Ascending aorta (tissue), 2 donors: ENCODE data around the gene DCHS1. TPM values are rescaled to one million over a fixed set of nuclear protein-coding genes. Genes with fewer than 3 reads are reported as not detected.

Experiments
- DNase-seq, 2 donors: peaks; one replicate each; pipeline ENCODE4 v3.0.0-alpha.2; 2019; ENCODE audit warnings: low spot score in 2 of 2
- H3K27ac ChIP-seq, 2 donors: fragments of 200-600 bp; sonication (generic); one replicate each; pipeline ENCODE4 v1.5.1; 2016 to 2017; ENCODE audit warnings: mild to moderate bottlenecking in 1 of 2
- H3K27me3 ChIP-seq: fragments of 200-600 bp; sonication (generic); one replicate; pipeline ENCODE4 v1.5.1; 2017
- H3K36me3 ChIP-seq, 2 donors: fragments of 200-600 bp; sonication (generic); one replicate each; pipeline ENCODE4 v1.5.1; 2016
- H3K4me1 ChIP-seq, 2 donors: fragments of 200-600 bp; sonication (generic); one replicate each; pipeline ENCODE4 v1.5.1; 2016 to 2017; ENCODE audit warnings: mild to moderate bottlenecking in 1 of 2
- H3K4me3 ChIP-seq, 2 donors: fragments of 200-600 bp; sonication (generic); one replicate each; pipeline ENCODE4 v1.5.1; 2016 to 2017; ENCODE audit warnings: mild to moderate bottlenecking in 1 of 2
- H3K9me3 ChIP-seq, 2 donors: fragments of 200-600 bp; sonication (generic); one replicate each; pipeline ENCODE4 v1.5.1; 2016
- intact Hi-C: fragments of 100-400 bp; cut with DNase I; formaldehyde crosslinking; loops from one replicate; pipeline ENCODE4 v1.15.1; 2023
- total RNA-seq: library from RNA; depleted of rRNA; stranded (reverse); fragments of >200 nt; gene quantifications from one replicate; pipeline ENCODE4 v1.1.0, GENCODE V29; 2016
- TF ChIP-seq, protein P1 (sequence below), 3 experiments: fragments of 200-600 bp in 2 of 3; fragments of 450-650 bp in 1 of 3; sonication (generic) in 2 of 3; IDR thresholded peaks; one replicate each; pipeline ENCODE4 v1.5.1; 2016 to 2019; ENCODE audit warnings: antibody characterized with exemption in 3 of 3, mild to moderate bottlenecking in 1 of 3, moderate library complexity in 1 of 3

Gene DCHS1
- total RNA-seq, 1 donor from 2014 or later: 58.0 TPM

DNA sequence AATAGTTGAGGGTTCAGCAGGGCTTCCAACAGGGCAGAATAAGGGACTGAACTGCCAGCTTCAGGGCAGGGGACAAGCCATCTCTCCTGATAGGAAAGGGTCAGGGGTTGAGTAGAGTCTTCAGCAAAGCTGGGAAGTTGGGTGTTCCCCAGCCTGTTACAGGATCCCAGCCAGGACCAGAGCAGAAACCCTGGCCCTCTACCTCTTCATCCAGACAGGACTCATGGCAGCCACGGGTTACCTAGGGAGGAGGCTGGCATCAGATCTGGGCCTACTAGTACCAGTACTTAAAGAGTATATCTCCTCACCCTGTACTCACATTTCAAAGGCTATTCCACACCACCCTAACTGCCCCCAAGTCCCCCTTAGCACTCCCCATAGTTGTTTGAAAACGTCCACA, 41.2 kb downstream of the DCHS1 start:
- Histone ChIP-seq H3K27me3 (no peaks in the 10 kb centered on the region), H3K4me1 (peaks cover 6 to 29% of the 10 kb centered on the region in 2 donors), H3K27ac (peak overlapping the region; percentile 23 to 97), H3K36me3 (peaks cover 30 to 37% of the 10 kb centered on the region in 2 donors), H3K9me3 (no peaks in the 10 kb centered on the region), H3K4me3 (no peak overlapping the region)
- peak in 1 of 2 donors; percentile 52 for DNase-seq
- intact Hi-C loops: loop anchor here (5.0 kb wide), 2 partner anchors 297 to 377 kb away; partner anchors contain the start of gene CNGA4
- TF ChIP-seq, protein P1, sequence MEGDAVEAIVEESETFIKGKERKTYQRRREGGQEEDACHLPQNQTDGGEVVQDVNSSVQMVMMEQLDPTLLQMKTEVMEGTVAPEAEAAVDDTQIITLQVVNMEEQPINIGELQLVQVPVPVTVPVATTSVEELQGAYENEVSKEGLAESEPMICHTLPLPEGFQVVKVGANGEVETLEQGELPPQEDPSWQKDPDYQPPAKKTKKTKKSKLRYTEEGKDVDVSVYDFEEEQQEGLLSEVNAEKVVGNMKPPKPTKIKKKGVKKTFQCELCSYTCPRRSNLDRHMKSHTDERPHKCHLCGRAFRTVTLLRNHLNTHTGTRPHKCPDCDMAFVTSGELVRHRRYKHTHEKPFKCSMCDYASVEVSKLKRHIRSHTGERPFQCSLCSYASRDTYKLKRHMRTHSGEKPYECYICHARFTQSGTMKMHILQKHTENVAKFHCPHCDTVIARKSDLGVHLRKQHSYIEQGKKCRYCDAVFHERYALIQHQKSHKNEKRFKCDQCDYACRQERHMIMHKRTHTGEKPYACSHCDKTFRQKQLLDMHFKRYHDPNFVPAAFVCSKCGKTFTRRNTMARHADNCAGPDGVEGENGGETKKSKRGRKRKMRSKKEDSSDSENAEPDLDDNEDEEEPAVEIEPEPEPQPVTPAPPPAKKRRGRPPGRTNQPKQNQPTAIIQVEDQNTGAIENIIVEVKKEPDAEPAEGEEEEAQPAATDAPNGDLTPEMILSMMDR (IDR thresholded peaks at IDR 0.05): no peak

DNA sequence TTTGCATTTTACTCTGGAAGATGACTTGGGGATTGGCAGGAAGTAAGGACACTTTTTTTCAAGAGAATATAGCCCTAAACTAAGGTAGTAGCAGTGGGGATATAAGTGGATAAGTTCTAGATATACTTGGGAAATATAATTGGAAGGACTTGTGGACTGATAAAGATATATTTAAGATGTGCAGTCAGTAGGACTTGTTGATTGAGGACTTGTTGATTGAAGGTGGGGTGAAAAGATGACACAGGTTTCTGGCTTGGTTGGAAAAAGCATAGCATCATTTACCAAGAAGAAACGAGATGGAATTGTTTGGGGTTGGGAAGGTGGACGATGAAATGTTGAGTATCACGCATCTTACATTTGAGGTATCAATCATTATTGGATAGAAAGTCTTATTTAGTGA, 42.1 kb downstream of the DCHS1 start:
- no peaks in the 10 kb centered on the region for H3K9me3 ChIP-seq
- DNase-seq: no peak
- TF ChIP-seq, protein P1 (IDR thresholded peaks at IDR 0.05): no peak
- no peaks in the 10 kb centered on the region for H3K27me3 ChIP-seq
- intact Hi-C loops: loop anchor here (2.0 to 5.0 kb wide), 3 partner anchors 41 to 376 kb away; partner anchors contain the start of genes CNGA4 and DCHS1
- H3K4me1 ChIP-seq: peaks cover 11 to 38% of the 10 kb centered on the region in 2 donors
- H3K36me3 ChIP-seq: peaks cover 39 to 46% of the 10 kb centered on the region in 2 donors
- peak overlapping the region; percentile 95 to 97 for H3K27ac ChIP-seq
- no peak overlapping the region for H3K4me3 ChIP-seq

DNA sequence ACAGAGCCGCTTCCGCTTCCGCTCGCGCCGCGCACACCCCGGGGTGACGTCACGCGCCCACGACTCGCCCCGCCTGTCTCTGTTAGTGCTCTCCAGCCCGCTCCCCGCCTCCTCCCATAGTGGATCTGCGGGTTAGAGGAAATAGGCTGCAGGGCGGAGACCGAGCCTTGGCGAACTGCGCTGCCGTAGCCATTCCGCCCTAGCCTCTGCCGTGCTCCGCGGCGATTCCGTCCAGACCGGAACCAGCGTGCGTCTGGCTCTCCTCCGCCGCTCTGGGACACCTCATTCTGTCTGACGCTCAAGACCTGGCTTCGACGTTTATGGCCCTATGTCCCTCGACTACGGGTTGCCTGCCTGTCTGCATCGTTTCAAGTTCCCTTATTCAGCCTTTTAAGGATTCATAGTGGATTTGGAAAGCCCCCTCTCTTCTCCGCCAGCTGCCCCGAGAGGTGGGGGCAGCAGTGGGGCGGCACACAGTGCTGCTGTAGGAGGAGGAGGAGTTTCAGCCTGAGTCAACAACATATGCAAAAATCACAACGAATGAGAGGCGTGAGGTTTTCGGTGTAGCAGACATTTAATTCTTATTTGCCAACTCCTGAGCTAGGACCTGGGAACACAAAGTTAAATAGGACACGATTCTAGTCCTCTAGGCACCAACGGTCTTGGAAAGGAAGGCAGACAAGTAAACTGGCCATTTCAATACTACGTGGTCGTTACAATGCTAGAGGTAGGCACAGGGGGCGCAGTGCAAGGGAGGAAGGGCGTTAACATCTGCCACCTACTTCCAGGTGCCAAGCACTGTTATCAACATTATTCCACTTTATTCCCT, 43.2 kb downstream of the DCHS1 start, which contains the start of gene TAF10:
Gene TAF10 (minus strand): TSS at position 4 of the 829 bp plus-strand sequence. CDS start 27 bp downstream, outside the sequence.
- H3K27ac ChIP-seq: peak within 1 kb of the TSS; percentile 95 to 97
- intact Hi-C loops: loop anchor here (2.0 to 5.0 kb wide), 3 partner anchors 42 to 375 kb away; partner anchors contain the start of genes CNGA4 and DCHS1
- TF ChIP-seq, protein P1 (IDR thresholded peaks at IDR 0.05): peak in 2 of 3 experiments; percentile 43 to 47
- peak; percentile 95 to 99 for DNase-seq
- peaks cover 18 to 37% of the 10 kb centered on the region in 2 donors for H3K4me1 ChIP-seq
- H3K4me3 ChIP-seq: peak within 1 kb of the TSS; percentile 76 to 95
- H3K9me3 ChIP-seq: no peaks in the 10 kb centered on the region
- no peaks in the 10 kb centered on the region for H3K27me3 ChIP-seq
- H3K36me3 ChIP-seq: peaks cover 45 to 56% of the 10 kb centered on the region in 2 donors

DNA sequence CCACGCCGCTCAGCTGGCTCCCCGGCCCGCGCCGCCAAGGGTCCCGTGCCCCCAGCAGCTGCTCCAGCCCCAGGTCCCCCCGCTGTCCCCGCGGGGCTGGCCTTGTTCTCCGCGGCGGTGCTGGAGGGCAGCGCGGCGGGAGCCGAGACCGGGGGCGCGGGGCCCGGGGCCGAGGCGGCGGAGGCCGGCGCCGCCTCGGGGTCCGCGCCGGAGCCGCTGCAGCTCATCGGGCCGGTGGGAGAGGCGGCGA, 43.7 kb downstream of the DCHS1 start:
- intact Hi-C loops: loop anchor here (2.0 to 5.0 kb wide), 3 partner anchors 43 to 375 kb away; partner anchors contain the start of genes CNGA4 and DCHS1
- Histone ChIP-seq H3K4me1 (peaks cover 19 to 38% of the 10 kb centered on the region in 2 donors), H3K9me3 (no peaks in the 10 kb centered on the region), H3K36me3 (peaks cover 45 to 56% of the 10 kb centered on the region in 2 donors), H3K27ac (peak overlapping the region; percentile 95 to 97), H3K27me3 (no peaks in the 10 kb centered on the region), H3K4me3 (peak overlapping the region; percentile 76 to 95)
- TF ChIP-seq, protein P1 (IDR thresholded peaks at IDR 0.05): no peak
- no peak for DNase-seq

DNA sequence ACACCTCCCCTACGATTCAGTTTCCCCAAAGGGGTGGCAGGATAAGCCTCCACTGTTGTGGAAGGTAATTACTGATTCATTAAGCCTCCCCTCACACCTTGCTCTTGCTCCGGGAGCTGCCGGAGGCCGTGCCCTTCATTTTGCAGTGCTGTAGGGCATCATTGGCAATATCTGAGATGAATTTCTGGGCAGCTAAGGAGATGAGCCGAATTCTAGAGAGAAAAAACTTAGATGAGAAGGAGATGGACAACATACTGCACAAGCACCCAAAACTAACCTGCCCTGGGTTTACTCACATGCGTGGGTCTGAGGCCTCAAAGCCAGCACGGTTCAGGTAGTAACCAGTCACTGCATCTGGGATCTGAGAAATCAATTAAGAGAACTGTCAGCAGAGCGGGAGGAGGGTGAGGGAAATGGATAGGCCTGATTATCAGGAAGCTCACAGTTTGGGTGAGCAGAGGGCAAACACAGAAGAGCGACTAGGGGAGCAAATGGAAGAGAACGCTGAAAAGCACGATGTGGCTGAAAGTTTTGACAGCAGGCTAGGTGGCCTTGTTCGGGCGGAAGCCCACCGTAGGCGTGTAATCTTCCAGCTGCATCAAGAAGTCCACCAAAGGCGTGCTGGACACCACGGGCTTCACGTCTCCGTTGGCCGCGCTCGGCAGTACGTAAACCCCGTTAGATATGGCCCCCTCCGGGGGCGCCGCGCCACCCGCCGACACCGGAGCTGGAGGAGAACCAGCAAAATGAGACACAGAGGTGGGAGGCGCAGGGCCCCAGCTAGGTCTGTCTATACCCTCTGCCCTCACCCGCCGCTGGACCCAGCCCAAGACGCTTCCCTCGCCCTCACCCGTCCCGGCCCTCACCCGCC, 44.3 kb downstream of the DCHS1 start:
- Histone ChIP-seq H3K27me3 (no peaks in the 10 kb centered on the region), H3K36me3 (peaks cover 45 to 56% of the 10 kb centered on the region in 2 donors), H3K9me3 (no peaks in the 10 kb centered on the region), H3K4me3 (peak overlapping the region; percentile 76 to 95), H3K4me1 (peaks cover 23 to 42% of the 10 kb centered on the region in 2 donors), H3K27ac (peak overlapping the region; percentile 95 to 97)
- intact Hi-C loops: loop anchor here (5.0 kb wide), 2 partner anchors 294 to 374 kb away; partner anchors contain the start of gene CNGA4
- DNase-seq: peak in 1 of 2 donors; percentile 79
- TF ChIP-seq, protein P1 (IDR thresholded peaks at IDR 0.05): peak in 1 of 3 experiments; percentile 3
